Peyer's patch (tissue), 4 donors: ENCODE measurements around the gene NOXA1.

ENCODE experiments used
- POLR2A ChIP-seq, 2 donors: fragments of 450-650 bp; IDR thresholded peaks; one replicate each; pipeline ENCODE4 v1.5.1; 2017; ENCODE audit warnings: antibody characterized with exemption in 2 of 2, mild to moderate bottlenecking in 2 of 2, moderate library complexity in 2 of 2
- TF ChIP-seq, protein P1 (sequence below), 6 experiments: fragments of 450-650 bp in 4 of 6; fragments of 200-600 bp in 2 of 6; sonication (generic) in 1 of 6; IDR thresholded peaks; one replicate each; pipeline ENCODE4 v1.5.1; 2017 to 2019; ENCODE audit warnings: antibody characterized with exemption in 6 of 6, mild to moderate bottlenecking in 3 of 6, moderate library complexity in 1 of 6

DNA sequence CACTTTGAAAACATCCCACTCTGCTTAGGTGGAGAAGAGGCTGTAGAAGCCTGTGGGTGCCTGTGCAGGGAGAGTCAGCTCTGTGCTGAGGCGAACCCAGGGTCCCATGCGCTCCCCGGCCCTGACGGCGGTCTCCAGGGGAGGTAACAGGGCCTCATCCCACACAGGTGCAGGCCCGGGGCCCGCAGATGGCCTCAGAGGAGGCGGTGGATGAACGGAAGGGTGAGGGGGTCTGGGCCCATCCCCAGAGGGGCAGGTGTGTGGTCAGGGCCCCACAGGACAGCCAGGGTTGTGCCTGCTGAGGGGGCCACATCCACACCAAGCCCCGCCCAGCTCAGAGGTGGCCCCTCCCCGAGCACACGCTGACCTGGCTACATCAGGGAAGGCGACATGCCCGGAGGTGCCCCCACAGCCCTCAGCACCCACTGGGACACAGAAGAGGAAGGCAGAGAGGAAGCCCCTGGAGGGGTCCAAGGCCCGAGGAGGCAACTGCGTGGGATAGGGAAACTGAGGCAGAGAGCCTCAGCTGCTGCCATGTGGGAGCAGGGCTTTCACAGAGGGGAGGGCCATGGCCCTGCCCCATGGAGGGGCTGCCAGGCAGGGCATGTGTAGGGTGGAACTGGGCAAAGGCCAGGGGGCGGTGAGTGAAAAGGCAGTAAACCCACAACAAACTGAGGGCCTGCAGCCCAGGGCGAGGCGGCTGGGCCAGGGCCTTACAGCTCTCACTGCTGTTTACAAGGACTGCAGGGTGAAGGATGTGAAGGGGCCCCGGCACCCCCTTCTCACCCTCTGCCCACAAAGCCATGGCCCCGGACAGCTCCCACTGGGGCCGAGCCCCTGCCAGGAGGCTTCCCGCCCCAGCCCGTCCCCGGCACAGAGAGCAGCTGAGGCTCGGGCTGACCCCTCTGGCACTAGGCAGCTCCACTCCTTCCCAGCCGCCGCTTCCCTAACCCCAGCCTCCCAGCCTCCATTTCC is 29.7 kb upstream of the NOXA1 start:
- TF ChIP-seq, protein P1, sequence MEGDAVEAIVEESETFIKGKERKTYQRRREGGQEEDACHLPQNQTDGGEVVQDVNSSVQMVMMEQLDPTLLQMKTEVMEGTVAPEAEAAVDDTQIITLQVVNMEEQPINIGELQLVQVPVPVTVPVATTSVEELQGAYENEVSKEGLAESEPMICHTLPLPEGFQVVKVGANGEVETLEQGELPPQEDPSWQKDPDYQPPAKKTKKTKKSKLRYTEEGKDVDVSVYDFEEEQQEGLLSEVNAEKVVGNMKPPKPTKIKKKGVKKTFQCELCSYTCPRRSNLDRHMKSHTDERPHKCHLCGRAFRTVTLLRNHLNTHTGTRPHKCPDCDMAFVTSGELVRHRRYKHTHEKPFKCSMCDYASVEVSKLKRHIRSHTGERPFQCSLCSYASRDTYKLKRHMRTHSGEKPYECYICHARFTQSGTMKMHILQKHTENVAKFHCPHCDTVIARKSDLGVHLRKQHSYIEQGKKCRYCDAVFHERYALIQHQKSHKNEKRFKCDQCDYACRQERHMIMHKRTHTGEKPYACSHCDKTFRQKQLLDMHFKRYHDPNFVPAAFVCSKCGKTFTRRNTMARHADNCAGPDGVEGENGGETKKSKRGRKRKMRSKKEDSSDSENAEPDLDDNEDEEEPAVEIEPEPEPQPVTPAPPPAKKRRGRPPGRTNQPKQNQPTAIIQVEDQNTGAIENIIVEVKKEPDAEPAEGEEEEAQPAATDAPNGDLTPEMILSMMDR (IDR thresholded peaks at IDR 0.05), result no peak
- no peak for TF ChIP-seq POLR2A (IDR thresholded peaks at IDR 0.05)
